GM23248 (cell line): ENCODE measurements around the gene SLC15A1.

Source experiments
- EZH2 ChIP-seq: fragments of 200-600 bp; sonication (generic); IDR thresholded peaks from 2 replicates; pipeline ENCODE4 v1.6.1; 2018; ENCODE audit warnings: antibody characterized with exemption, mild to moderate bottlenecking; ENCODE audit not compliant: insufficient read depth, poor library complexity, severe bottlenecking
- EZH2phosphoT487 ChIP-seq: fragments of 200-600 bp; sonication (generic); IDR thresholded peaks from 2 replicates; pipeline ENCODE4 v1.6.1; 2018; ENCODE audit warnings: antibody characterized with exemption, moderate library complexity, mild to moderate bottlenecking, low read depth; ENCODE audit not compliant: insufficient read depth

GRCh38 chr13:98772794-98773452, 20.5 kb upstream of the SLC15A1 start:
- no peak for TF ChIP-seq EZH2phosphoT487
- no peak for TF ChIP-seq EZH2
